ENCODE results near the gene C16orf82.

DNA sequence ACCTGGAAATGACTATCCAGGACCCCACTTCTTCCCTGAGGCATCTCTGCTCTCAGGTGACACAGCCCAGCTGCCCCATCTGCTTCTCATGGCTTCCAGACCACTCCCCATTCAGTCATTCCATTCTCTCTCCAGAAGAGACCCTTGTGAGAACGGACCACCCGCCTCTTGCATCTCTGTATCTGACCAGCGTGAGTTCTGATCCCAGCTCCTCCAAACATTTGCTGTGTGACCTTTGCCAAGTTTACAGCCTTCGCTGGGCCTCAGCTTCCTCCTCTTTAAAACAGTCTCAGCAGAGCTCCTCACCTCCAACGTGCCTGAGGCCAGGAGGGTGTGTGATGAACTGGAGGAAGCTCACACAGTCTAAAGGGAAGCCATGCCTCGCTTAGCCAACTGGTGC, 39.6 kb downstream of the C16orf82 start:
- TF ChIP-seq, protein P1, sequence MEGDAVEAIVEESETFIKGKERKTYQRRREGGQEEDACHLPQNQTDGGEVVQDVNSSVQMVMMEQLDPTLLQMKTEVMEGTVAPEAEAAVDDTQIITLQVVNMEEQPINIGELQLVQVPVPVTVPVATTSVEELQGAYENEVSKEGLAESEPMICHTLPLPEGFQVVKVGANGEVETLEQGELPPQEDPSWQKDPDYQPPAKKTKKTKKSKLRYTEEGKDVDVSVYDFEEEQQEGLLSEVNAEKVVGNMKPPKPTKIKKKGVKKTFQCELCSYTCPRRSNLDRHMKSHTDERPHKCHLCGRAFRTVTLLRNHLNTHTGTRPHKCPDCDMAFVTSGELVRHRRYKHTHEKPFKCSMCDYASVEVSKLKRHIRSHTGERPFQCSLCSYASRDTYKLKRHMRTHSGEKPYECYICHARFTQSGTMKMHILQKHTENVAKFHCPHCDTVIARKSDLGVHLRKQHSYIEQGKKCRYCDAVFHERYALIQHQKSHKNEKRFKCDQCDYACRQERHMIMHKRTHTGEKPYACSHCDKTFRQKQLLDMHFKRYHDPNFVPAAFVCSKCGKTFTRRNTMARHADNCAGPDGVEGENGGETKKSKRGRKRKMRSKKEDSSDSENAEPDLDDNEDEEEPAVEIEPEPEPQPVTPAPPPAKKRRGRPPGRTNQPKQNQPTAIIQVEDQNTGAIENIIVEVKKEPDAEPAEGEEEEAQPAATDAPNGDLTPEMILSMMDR (IDR thresholded peaks at IDR 0.05; ENCODE audit: borderline replicate concordance, extremely low read depth, low read length, poor library complexity, severe bottlenecking): no peak
- TF ChIP-seq EZH2 (IDR thresholded peaks at IDR 0.05; ENCODE audit: borderline replicate concordance, low read depth, low read length, severe bottlenecking): no peak

Measured in DND-41 (cell line).